Measurements from ENCODE around the gene TAF4B. TPM values are rescaled to one million over a fixed set of nuclear protein-coding genes. Genes with fewer than 3 reads are reported as not detected.
A peak's percentile ranks its signal among the peaks of the same experiment; 100 is the strongest.

The TAF4B gene
- total RNA-seq, 1 donor from 2014 or later = 3.2 TPM

- H3K9ac ChIP-seq (ENCODE audit: low read length) = no peak overlapping the region
- FAIRE-seq (no peak), DNase-seq (ENCODE audit: low read depth) (peak; percentile 0)
- no peaks in the 10 kb centered on the region for H3K27me3 Mint-ChIP-seq (ENCODE audit: low read depth, unreplicated experiment)
- H2AFZ ChIP-seq (ENCODE audit: low read depth, low read length) = no peak overlapping the region
- no peak overlapping the region for H3K4me2 ChIP-seq (ENCODE audit: low read length)
- H3K4me1 ChIP-seq (ENCODE audit: insufficient read depth, low read length) = no peaks in the 10 kb centered on the region
- no peaks in the 10 kb centered on the region for H3K36me3 ChIP-seq (ENCODE audit: insufficient read depth, low read length)
- H4K20me1 ChIP-seq (ENCODE audit: insufficient read depth, low read length) = no peaks in the 10 kb centered on the region
- no peak overlapping the region for H3K4me3 ChIP-seq (ENCODE audit: insufficient read depth, low read depth, low read length)
- no peaks in the 10 kb centered on the region for H3K27me3 ChIP-seq (ENCODE audit: insufficient read depth, low read length)
- H3K36me3 Mint-ChIP-seq (ENCODE audit: low read depth, unreplicated experiment) = no peaks in the 10 kb centered on the region
- H3K79me2 ChIP-seq (ENCODE audit: insufficient read depth, low read length) = no peaks in the 10 kb centered on the region
- peaks cover 9% of the 10 kb centered on the region for H3K4me1 Mint-ChIP-seq (ENCODE audit: low read depth, unreplicated experiment)
- TF ChIP-seq CTCF (IDR thresholded peaks at IDR 0.05; ENCODE audit: insufficient read depth, low read depth, low read length) = no peak
- TF ChIP-seq EZH2 (IDR thresholded peaks at IDR 0.05; ENCODE audit: insufficient read depth, low read length) = no peak
- no peak overlapping the region for H3K27ac Mint-ChIP-seq (ENCODE audit: unreplicated experiment)
- no peaks in the 10 kb centered on the region for H3K9me3 Mint-ChIP-seq (ENCODE audit: unreplicated experiment)
- H3K4me3 Mint-ChIP-seq (ENCODE audit: unreplicated experiment) = no peak overlapping the region
- H3K9me3 ChIP-seq (ENCODE audit: insufficient read depth, low read depth, low read length) = no peaks in the 10 kb centered on the region
- no peak overlapping the region for H3K27ac ChIP-seq (ENCODE audit: low read depth, low read length)
Observed at GRCh38 chr18:26327062-26327461, 100.8 kb downstream of the TAF4B start.

GRCh38 chr18:26332991-26333390, 106.7 kb downstream of the TAF4B start:
- Histone ChIP-seq H4K20me1 (ENCODE audit: insufficient read depth, low read length) (no peaks in the 10 kb centered on the region), H3K4me1 (ENCODE audit: insufficient read depth, low read length) (no peaks in the 10 kb centered on the region), H3K9me3 (ENCODE audit: insufficient read depth, low read depth, low read length) (no peaks in the 10 kb centered on the region), H3K4me3 (ENCODE audit: insufficient read depth, low read depth, low read length) (no peak overlapping the region), H3K9ac (ENCODE audit: low read length) (no peak overlapping the region), H3K4me2 (ENCODE audit: low read length) (no peak overlapping the region), H3K27me3 (ENCODE audit: insufficient read depth, low read length) (no peaks in the 10 kb centered on the region), H3K27ac (ENCODE audit: low read depth, low read length) (no peak overlapping the region), H3K36me3 (ENCODE audit: insufficient read depth, low read length) (no peaks in the 10 kb centered on the region), H3K79me2 (ENCODE audit: insufficient read depth, low read length) (no peaks in the 10 kb centered on the region), H2AFZ (ENCODE audit: low read depth, low read length) (no peak overlapping the region)
- Mint-ChIP-seq H3K27ac (ENCODE audit: unreplicated experiment) (no peak overlapping the region), H3K27me3 (ENCODE audit: low read depth, unreplicated experiment) (no peaks in the 10 kb centered on the region), H3K36me3 (ENCODE audit: low read depth, unreplicated experiment) (no peaks in the 10 kb centered on the region), H3K9me3 (ENCODE audit: unreplicated experiment) (no peaks in the 10 kb centered on the region), H3K4me3 (ENCODE audit: unreplicated experiment) (no peak overlapping the region), H3K4me1 (ENCODE audit: low read depth, unreplicated experiment) (no peaks in the 10 kb centered on the region)
- FAIRE-seq = no peak
- DNase-seq (ENCODE audit: low read depth) = no peak
- TF ChIP-seq EZH2 (IDR thresholded peaks at IDR 0.05; ENCODE audit: insufficient read depth, low read length) = no peak
- TF ChIP-seq CTCF (IDR thresholded peaks at IDR 0.05; ENCODE audit: insufficient read depth, low read depth, low read length) = no peak

- Histone ChIP-seq H3K4me2 (ENCODE audit: low read length) (no peak overlapping the region), H3K4me3 (ENCODE audit: insufficient read depth, low read depth, low read length) (no peak overlapping the region), H2AFZ (ENCODE audit: low read depth, low read length) (no peak overlapping the region), H3K9ac (ENCODE audit: low read length) (no peak overlapping the region), H3K27ac (ENCODE audit: low read depth, low read length) (no peak overlapping the region), H3K36me3 (ENCODE audit: insufficient read depth, low read length) (no peaks in the 10 kb centered on the region), H4K20me1 (ENCODE audit: insufficient read depth, low read length) (no peaks in the 10 kb centered on the region), H3K79me2 (ENCODE audit: insufficient read depth, low read length) (no peaks in the 10 kb centered on the region), H3K27me3 (ENCODE audit: insufficient read depth, low read length) (no peaks in the 10 kb centered on the region), H3K9me3 (ENCODE audit: insufficient read depth, low read depth, low read length) (no peaks in the 10 kb centered on the region), H3K4me1 (ENCODE audit: insufficient read depth, low read length) (no peaks in the 10 kb centered on the region)
- H3K4me3 Mint-ChIP-seq (ENCODE audit: unreplicated experiment) = no peak overlapping the region
- DNase-seq (ENCODE audit: low read depth) (no peak), FAIRE-seq (no peak)
- H3K27ac Mint-ChIP-seq (ENCODE audit: unreplicated experiment) = no peak overlapping the region
- TF ChIP-seq EZH2 (IDR thresholded peaks at IDR 0.05; ENCODE audit: insufficient read depth, low read length) = no peak
- TF ChIP-seq CTCF (IDR thresholded peaks at IDR 0.05; ENCODE audit: insufficient read depth, low read depth, low read length) = no peak
- H3K4me1 Mint-ChIP-seq (ENCODE audit: low read depth, unreplicated experiment) = peaks cover 3% of the 10 kb centered on the region
- H3K36me3 Mint-ChIP-seq (ENCODE audit: low read depth, unreplicated experiment) = no peaks in the 10 kb centered on the region
- no peaks in the 10 kb centered on the region for H3K9me3 Mint-ChIP-seq (ENCODE audit: unreplicated experiment)
- no peaks in the 10 kb centered on the region for H3K27me3 Mint-ChIP-seq (ENCODE audit: low read depth, unreplicated experiment)
Observed at GRCh38 chr18:26335156-26335555, 108.9 kb downstream of the TAF4B start.
